ENCODE measurements around the gene EWSR1. TPM values are rescaled to one million over a fixed set of nuclear protein-coding genes. Genes with fewer than 3 reads are reported as not detected.

EWSR1 gene
- total RNA-seq, 1 donor from 2014 or later = 194 TPM

DNA sequence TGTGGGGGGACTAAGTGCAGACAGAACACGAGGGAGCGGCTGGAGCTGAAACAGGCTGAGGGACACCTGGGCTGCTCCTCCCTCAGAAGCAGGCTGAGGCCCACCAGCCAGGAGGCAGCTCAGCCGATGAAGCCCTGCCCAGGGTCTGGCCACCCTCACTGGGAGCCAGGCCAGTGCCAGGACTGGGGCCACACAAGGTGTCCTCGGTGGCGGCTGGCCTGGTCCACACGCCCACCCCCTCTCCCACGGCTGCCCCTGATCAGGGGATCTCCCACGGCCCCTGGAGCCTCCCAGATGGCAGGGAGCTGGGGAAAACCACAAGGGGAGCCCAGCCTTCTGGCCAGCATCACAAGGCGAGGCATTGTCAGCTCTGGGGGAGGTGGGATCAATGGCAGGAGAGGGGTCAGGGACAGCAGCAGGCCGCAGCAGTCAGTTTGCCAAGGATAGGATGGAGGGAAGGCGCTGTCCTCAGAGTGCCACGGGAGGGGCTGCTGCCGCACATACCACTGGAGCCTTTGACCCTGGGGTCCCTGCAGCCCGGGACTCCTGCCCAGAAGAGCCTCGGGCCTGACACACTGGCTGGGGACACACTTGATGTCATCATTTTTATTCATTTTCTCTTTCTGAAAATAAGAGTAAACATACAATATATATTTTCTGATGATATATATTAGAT is 59.2 kb downstream of the EWSR1 start:
- ATAC-seq (peak; percentile 9), DNase-seq (ENCODE audit: low spot score) (no peak)

DNA sequence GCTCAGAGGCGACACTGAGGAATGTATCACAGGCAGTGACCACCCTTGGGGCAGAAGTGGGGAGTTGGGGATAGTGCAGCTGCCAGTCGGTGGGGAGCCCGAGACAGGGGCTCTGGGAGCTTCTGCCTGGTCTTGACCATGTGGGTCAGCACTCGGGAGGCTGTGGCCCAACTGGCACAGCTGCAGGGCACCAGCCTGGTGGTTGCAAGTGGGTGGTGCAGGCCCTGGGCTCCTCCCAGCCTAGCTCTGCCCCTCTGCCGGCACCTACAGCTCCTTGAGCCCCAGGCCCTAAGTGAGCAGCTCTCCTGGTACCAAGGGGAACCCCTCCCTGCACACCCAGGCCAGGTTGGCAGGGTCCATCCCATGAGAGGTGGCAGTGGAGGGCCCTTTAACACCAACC is 60.0 kb downstream of the EWSR1 start:
- intact Hi-C loops (cut with DNase I) = no loop called here
- ATAC-seq = no peak
- DNase-seq (ENCODE audit: low spot score) = no peak

More for the DNA sequence above, 59.2 kb downstream of the EWSR1 start:
- intact Hi-C loops (cut with DNase I) = no loop called here

DNA sequence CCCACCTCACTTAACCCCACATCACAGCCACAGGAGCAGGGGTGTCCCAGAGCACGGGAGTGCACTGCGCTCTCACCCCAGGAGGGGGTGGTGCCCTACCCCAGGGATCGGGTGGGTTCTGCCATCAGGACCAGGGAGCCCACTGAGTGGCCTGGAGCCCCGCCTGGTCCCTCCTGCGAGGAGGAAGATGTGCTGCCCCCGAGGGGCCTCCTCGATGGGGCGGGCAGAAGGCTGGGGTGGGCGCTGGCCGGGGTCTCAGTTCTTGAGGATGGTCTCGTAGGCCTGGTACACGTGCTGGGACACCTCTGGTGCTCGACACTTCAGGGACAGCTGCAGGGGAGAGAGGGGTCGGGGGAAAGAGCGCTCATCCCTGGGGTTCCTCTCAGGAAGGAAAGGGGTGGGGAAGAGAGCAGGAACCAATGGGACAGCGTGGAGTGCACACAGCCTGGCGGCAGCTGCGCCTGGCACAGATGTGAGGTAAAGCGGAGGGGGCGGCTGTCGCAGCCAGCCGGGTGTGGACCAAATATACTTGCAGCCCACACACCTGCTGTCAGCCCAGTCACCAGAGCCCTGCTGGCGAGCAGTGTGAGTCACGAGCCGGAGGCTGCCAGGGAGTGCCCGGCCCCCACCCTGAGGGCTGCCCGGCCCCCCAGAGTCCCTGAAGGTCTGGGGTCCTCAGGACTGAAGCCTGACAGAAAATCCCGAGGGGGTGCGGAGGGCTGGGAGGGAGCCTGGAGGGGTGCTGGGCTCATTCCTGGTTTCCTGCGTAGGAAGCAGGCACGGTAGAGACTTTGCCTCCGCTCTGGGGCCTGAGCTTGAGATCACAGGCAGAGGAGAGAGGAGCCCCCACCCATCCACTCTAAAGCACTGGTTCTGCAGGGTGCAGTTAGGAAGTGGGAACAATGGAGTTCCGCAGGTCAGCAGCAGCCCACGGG is 60.8 kb downstream of the EWSR1 start:
- no peak for DNase-seq (ENCODE audit: low spot score)
- ATAC-seq = peak; percentile 34
- intact Hi-C loops (cut with DNase I) = no loop called here

DNA sequence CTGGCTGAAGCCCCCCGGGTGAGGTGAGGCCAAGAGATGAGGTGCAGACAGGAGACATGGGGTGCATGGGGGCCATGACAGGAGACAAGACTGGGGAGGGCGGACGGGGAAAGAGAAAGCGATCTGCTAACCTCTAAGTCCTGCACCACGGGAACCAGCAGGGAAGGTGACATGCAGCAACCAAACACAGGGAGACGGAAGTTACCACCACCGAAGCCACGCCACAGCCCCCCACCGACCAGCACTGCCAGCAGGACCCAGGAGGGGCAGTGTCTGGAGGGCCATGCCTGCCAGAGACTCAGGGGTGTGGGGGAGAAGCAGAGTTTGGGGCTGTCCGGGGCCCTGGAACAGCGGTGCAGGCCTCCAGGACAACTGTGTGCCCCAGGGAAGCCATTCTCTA is 61.5 kb downstream of the EWSR1 start:
- no peak for DNase-seq (ENCODE audit: low spot score)
- intact Hi-C loops (cut with DNase I) = no loop called here
- ATAC-seq = no peak

DNA sequence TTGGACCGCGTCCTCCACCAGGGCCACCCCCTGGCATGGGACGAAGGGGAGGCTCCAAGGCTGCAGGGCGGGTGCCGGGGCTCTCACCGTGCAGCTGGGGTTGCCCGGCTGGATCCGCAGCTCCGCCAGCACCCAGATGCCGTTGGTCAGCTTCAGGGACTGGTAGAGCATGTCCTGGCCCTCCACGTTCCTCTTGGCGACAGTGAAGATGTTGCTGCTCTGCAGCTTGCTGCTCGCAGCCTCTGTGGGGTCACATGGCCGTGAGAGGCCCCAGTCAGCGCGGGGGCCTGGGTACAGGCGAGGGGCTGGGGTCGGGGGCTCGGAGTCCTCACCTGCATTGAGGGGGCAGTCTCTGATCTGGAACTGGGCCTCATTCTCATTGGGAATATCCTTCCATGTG is 62.2 kb downstream of the EWSR1 start:
- intact Hi-C loops (cut with DNase I) = no loop called here
- DNase-seq (ENCODE audit: low spot score) = no peak
- no peak for ATAC-seq

DNA sequence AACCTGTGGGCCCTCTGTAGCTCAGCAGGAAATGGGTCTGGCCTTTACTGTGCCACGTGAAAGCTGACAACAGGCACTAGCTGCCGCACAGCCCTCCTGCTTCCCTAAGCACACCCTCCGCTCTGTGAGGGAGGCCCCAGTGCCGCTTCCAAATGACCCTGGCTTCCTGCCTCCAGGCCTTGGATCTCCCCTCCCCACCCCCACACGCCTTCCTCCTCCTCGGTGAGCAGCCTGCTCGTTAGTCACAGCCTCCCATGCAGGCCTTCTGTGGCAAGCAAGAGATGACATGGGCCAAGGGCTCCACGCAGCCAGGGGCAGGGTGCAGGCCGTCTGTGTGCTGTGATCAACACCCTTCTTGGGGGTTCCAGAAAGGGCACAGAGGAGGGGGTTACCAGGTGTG is 62.7 kb downstream of the EWSR1 start:
- no peak for ATAC-seq
- DNase-seq (ENCODE audit: low spot score) = no peak
- intact Hi-C loops (cut with DNase I) = no loop called here

DNA sequence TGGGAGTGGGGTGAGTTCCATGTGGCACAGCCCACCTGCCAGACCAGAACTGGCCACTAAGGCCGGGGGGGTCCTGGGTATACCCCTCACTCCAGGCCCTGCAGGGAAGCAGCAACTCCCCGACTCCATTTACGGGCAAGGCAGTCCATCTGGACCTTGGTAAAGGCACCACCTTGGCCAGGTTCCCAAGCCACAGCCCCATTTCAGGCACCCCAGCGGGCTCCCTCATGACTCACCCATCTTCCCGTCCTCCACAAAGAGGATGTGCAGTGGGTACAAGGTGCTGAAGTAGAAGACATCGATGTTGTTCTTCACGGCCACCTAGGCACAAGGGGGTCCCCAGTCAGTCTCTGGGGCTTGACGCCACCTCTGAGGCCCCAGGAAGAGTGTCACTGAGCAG is 63.1 kb downstream of the EWSR1 start:
- no peak for ATAC-seq
- intact Hi-C loops (cut with DNase I) = no loop called here
- DNase-seq (ENCODE audit: low spot score) = no peak

DNA sequence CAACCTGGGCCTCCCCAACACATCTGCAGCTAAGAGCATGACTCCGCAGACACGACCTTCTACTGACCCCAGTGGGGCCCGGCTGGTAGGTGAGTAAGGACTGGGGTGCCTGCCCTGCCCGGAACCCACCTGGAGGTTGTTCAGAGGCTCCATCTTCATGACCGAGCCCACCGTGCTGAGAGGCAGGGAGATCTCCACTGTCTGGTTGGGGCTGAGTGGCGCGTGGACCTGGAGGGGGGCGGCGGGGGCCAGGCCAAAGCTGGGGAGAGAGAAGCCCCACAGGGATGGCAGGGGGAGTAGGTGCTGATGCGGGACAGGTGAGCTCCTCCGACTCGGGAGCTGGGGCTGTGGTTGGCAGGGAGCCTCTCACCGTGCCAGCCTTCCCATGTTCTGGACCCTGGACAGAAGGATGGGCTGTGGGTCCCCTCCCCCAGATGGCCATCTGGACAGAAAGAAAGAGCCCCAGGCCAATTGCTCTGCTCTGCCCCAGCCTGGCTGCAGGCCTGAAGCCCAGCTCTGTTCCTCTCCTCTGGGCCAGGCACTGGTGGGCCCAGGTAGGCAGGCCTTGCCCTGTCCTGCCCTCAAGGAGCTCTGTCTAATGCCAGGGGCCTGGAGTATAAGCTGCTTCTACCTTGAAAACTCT is 63.7 kb downstream of the EWSR1 start:
- DNase-seq (ENCODE audit: low spot score) = no peak
- intact Hi-C loops (cut with DNase I) = no loop called here
- ATAC-seq = no peak

DNA sequence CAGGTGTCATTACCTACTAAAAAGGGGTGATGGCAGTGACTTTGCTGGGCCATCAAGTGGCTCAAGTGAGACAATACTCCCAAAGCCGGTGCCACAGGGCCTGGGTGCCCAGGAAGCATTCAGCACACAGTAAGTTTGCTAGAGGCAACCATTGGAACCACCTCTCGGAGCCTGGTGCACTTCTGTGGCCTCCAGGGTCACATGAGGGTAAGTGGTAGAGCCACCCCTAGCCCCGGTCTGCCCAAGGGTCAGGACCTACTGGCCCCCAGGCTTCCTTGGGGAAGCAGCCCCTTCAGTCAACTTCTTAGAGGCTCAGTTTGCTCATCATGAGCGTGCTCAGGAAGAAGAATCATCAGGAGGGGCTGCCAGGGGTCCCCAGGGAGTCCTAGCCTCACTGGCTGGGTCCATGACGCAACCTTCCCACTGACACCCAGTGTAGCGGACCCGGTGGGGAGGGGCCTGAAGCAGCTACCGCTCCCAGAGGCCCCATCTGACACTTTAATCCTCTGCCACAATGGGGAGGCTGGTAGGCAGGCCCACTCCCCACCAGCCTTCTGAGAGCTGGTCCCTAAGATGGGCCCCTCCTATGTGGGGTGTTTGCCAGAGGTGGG is 64.9 kb downstream of the EWSR1 start:
- intact Hi-C loops (cut with DNase I) = no loop called here
- ATAC-seq (no peak), DNase-seq (ENCODE audit: low spot score) (no peak)

DNA sequence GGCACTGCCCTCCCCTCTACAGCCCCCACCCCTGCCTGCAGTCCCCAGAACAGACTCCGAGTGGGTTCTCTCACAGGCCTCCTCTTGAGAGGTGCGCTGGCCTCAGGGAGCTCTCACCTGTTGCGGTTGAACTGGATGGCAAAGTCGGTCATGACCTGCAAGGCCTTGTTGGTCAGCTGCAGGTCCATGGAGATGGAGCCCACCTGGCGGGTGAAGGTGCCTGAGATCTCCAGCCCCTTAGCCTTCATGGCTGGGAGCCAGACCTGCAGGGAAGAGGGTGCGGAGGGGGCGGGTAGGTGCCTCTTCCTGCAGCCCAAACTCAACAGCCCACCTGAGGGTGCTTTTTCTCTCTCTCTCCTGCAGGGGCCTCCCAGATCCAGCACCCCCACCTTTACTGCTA is 66.1 kb downstream of the EWSR1 start:
- ATAC-seq = no peak
- DNase-seq (ENCODE audit: low spot score) = no peak
- intact Hi-C loops (cut with DNase I) = no loop called here

DNA sequence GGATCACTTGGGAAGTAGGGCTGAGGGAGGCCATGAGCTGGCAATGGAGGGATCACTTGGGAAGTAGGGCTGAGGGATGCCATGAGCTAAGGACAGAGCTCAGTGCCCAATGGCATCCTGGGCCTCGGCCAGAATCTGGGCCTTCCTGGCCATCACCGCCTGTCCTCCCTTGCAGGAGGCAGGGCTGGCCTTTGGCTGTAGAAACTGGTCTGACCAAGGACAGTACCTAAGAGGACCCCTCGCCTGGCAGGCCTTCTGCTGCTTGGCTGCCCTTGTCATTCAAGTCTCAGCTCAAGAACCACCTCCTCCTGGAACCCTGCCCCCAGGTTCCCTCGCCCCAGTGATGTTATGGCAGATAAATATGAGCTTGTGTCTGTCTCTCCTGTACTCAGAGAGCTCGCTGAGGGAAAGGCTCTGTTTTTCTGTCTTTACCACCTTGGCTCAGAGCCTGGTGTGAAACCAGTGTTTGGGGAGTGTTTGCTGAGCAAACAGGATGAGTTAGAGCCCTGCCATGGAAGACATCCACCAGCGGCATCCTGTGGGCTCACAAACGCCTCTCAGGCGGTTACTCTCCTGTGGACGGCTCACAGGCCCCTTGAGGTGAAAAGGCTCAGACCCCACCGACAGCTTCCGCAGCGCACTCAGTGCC is 66.8 kb downstream of the EWSR1 start:
- intact Hi-C loops (cut with DNase I) = no loop called here
- ATAC-seq = no peak
- DNase-seq (ENCODE audit: low spot score) = no peak

DNA sequence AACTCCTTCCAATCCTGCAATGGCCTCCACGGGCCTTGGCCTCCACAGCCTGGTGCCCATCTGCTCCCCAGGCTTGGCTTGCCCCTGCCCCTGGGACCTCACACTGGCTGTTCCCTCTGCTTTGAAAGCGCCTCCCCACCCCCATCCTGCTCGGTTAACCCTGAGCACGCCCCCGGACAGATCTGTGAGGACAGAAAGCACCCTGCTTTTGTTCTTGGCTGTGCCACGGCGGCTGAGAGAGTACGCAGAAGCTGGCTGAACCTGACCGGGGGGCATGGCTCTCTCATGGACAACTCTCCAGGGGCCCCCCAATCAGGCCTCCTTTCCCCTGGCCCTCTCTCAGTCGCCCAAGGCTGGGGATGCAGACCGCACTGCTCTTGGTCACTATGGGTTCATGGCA is 67.6 kb downstream of the EWSR1 start:
- intact Hi-C loops (cut with DNase I) = no loop called here
- ATAC-seq (no peak), DNase-seq (ENCODE audit: low spot score) (no peak)

DNA sequence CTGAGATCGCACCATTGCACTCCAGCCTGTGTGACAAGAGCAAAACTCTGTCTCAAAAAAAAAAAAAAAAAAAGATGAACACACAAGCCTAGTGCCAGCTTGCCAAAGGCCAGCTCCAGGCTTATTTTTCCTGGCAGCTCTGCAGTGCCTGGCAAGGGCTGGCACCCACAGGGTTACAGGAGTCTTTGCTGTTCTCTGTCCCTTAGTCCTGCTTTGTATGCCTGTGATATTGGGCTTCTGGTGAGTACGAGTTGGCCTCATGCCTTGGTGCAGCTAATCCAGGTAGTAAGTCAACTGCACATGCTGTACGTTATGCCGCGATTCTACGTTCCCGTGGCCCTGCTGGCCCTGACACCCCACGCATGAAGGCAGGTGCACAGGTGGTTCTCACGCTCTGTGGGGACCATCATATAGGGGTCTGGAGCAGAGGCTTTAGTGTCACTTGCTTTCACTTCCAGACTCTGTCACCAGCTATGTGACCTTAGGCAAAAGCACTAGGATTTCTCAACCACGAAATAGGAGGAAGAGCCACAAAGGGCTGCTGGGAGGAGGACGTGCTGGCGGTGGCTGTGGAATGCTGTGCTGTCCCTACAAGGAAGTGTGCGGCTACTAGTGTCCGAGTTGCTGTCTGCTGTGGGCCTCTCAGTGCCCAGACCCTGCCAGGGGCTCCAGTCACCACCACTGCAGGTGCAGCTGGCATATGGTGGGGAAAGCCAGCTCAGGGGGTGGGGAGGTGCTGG is 68.9 kb downstream of the EWSR1 start:
- intact Hi-C loops (cut with DNase I) = no loop called here
- ATAC-seq (peak; percentile 6), DNase-seq (ENCODE audit: low spot score) (no peak)

DNA sequence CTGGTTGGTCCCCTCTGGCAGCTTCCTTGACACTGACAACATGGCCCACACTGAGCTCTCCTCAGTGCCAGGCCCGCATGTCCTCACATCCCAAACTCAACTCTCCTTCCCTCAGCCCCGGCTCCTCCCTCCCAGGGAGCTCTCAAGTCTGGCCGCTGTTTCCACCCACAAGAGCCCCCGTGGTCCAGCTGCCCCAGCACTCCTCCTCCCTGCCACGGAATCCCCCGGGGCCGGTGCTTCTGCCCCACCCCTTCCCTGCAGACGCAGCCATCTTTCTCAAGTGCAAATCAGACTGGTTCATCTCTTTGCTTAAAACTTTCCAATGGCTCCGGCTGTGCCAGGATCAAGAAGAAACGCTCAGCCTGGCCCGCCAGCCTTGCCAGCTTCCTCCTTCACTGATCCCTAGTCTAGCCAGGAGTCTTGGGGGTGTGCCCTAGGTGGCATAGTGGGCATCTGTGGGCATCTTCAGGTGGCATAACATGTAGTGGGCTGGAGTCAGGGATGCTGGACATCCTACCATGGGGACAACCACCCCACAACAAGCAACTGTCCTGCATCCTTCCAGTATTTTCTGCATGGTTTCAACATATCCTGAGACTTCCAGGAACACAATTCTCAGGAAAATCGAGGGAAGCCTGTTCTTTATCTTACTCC is 69.7 kb downstream of the EWSR1 start:
- intact Hi-C loops (cut with DNase I) = no loop called here
- ATAC-seq (no peak), DNase-seq (ENCODE audit: low spot score) (no peak)

DNA sequence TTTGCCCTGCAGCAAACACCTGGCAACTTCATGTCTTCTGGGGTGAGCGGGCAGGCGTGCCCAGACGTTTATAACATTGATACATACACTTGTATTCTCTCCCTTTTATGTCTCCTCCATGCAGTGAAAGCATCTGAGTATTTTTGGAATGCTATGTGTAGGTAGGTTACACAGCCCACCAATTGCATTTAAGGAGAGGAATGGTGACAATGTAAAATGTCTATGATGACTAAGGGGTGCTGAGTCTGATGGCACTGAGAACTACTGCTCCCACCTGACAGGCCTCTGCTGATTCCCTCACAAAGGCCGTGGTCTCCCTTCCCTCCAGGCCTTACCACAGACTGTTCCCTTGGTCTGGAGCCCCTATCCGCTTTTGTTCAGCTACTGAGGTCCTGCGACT is 70.3 kb downstream of the EWSR1 start:
- no peak for DNase-seq (ENCODE audit: low spot score)
- intact Hi-C loops (cut with DNase I) = no loop called here
- no peak for ATAC-seq

DNA sequence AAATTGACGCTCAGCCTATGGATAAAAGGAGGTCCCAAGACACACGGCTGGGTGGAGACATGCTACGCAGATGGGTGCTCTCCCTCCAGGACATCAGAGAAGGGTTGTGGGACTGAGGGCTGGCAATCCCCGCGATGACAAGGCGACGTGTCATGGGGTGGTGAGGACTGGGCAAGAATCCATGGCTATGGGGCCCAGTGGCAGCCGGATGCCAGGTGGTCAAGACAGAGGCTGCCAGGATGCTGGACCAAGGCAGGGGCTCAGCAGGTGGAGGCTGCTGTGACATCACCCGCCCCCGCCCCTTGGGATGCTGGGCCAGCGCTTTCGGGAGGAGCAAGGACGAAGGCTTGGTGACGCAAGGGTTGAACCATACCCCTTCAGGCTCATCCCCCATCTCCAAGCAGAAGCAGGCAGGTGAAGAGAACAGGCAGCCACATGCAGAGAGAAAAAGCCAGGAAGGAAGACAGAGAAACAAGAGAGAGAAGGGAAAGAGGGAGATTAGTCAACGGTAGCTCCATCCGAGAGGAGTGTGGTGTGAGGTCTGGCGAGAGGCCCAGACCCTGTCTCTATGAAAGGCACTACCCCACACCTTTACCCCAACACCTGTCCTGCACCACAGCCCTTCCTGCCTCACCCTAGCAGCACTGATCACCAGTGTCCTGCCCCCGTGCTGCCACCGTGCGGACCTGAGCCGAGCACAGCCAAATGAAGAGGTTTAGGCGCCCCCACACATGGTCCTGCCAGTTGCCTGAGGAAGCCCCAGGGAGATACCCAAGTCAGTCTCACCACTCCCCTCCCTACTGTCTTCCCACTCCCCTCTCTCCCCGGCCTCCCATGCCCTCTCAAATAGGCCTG is 71.5 kb downstream of the EWSR1 start:
- intact Hi-C loops (cut with DNase I) = no loop called here
- DNase-seq (ENCODE audit: low spot score) (no peak), ATAC-seq (no peak)

DNA sequence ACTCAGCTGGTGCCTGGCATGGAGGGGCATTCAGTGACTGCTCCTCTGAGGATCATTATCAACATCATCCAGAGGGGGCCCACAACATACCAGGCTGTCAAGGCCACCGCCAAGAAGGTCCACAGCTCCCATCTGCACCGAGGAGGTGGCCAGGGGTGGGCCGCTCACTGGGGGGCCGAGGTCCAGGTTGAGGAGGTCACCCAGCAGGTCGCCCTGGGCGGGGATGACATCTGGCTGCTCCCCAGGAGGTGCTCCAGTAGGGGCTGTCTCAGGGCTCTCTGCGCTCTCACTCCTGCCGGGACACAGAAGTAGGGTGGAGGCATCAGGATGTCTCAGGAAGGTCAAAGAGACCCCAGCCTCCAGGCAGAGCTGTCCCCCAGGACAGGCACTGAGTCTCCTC is 72.5 kb downstream of the EWSR1 start:
- DNase-seq (ENCODE audit: low spot score) = no peak
- intact Hi-C loops (cut with DNase I) = no loop called here
- ATAC-seq = no peak
